ENCODE measurements around the gene PKMYT1.

- no peak for TF ChIP-seq POLR2A (IDR thresholded peaks at IDR 0.05)
- TF ChIP-seq CTCF (IDR thresholded peaks at IDR 0.05) = no peak
These were observed 37.1 kb upstream of the PKMYT1 start for GRCh38 chr16:3017344-3017743.

Measured in thyroid gland (tissue), 4 donors.